ENCODE data around the gene PCGF3. TPM values are rescaled to one million over a fixed set of nuclear protein-coding genes. Genes with fewer than 3 reads are reported as not detected.

PCGF3 gene
- polyA plus RNA-seq, 1 experiment, result 37.2 TPM

DNA sequence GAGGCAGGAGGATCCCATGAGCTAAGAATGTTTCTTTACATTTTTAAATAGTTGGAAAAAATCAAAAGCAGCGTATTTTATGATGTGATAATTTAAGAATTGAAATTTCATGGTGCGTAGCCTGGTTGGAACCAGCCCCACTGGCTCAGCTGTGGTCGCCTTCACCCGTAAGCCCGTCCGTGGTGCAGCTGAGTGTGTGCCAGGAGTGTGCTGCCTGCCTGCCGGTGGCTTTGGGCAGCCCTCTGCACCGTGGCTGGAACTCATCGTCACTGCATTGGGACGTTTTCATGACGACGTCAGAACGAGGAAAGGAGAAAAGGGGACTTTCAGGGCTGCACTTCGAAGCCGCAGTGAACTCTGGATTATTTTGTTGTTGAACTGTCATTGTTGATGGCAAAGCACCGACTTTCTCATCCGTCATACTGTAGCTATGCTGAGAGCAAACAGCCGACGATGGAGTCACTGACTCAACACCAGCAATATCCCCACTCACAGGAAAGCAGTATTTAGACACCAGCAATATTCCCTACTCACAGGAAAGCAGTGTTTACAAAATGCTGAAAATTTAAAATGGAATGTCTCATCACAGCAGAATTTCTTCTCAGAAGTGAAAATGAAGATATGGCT is 35.1 kb downstream of the PCGF3 start:
- Histone ChIP-seq H3K9me3 (ENCODE audit: control insufficient read depth, insufficient read depth, low read length) (no peaks in the 10 kb centered on the region; the same call in 1 of the 2 replicates), H3K27ac (ENCODE audit: low read depth, low read length) (peak overlapping the region; percentile 47), H3K4me3 (ENCODE audit: low read depth, low read length) (no peak overlapping the region), H3K27me3 (ENCODE audit: control insufficient read depth, insufficient read depth, low read length) (no peaks in the 10 kb centered on the region)
- CTCF ChIA-PET, result interaction anchor here (0.7 to 3.3 kb wide), 6 partner anchors 12 to 605 kb away, joined by 3 to 28 read pairs (median 4); partner anchors contain the start of gene IDUA
- TF ChIP-seq, protein P1, sequence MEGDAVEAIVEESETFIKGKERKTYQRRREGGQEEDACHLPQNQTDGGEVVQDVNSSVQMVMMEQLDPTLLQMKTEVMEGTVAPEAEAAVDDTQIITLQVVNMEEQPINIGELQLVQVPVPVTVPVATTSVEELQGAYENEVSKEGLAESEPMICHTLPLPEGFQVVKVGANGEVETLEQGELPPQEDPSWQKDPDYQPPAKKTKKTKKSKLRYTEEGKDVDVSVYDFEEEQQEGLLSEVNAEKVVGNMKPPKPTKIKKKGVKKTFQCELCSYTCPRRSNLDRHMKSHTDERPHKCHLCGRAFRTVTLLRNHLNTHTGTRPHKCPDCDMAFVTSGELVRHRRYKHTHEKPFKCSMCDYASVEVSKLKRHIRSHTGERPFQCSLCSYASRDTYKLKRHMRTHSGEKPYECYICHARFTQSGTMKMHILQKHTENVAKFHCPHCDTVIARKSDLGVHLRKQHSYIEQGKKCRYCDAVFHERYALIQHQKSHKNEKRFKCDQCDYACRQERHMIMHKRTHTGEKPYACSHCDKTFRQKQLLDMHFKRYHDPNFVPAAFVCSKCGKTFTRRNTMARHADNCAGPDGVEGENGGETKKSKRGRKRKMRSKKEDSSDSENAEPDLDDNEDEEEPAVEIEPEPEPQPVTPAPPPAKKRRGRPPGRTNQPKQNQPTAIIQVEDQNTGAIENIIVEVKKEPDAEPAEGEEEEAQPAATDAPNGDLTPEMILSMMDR (IDR thresholded peaks at IDR 0.05; ENCODE audit: low read depth, low read length), result no peak
- DNase-seq (ENCODE audit: low read depth, low spot score), result peak; percentile 30
- POLR2A ChIA-PET, result no interaction called here

DNA sequence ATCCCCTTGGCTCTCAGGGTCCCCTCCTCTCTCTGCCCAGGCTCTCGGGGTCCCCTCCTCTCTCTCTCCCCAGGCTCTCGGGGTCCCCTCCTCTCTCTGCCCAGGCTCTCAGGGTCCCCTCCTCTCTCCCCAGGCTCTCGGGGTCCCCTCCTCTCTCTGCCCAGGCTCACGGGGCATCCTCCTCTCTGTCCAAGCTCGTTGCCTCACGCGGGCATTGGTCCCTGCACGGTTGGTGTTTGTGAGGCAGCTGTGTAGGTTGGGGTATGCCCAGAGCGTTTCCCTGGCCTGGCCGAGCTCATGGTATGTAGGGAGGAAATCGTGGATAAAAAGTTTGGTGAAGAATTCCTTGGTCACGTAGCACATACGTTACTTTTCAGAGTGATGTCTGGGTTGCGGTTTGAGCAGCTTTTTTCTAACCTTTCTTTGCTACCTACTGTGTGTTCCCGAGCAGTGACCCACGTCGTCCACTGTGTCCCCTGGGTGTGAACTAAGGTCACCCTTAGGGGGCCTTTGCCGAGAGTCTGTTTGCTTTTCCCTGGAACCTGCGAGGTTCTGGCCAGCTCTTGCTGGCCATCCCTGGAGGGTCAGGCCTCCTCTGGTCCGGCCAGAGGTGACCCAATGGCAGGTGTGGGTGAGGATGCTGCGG is 36.6 kb downstream of the PCGF3 start:
- Histone ChIP-seq H3K4me3 (ENCODE audit: low read depth, low read length) (no peak overlapping the region), H3K9me3 (ENCODE audit: control insufficient read depth, insufficient read depth, low read length) (no peaks in the 10 kb centered on the region; the same call in 1 of the 2 replicates), H3K27me3 (ENCODE audit: control insufficient read depth, insufficient read depth, low read length) (no peaks in the 10 kb centered on the region), H3K27ac (ENCODE audit: low read depth, low read length) (no peak overlapping the region)
- no peak for DNase-seq (ENCODE audit: low read depth, low spot score)
- TF ChIP-seq, protein P1 (IDR thresholded peaks at IDR 0.05; ENCODE audit: low read depth, low read length), result no peak
- POLR2A ChIA-PET, result interaction anchor here (0.7 kb wide), 2 partner anchors 11 to 24 kb away, joined by 3 read pairs; no protein-coding TSS in a partner anchor
- CTCF ChIA-PET, result interaction anchor here (0.6 to 3.3 kb wide), 20 partner anchors 9 to 245 kb away, joined by 3 to 28 read pairs (median 5); partner anchors contain the start of gene IDUA

DNA sequence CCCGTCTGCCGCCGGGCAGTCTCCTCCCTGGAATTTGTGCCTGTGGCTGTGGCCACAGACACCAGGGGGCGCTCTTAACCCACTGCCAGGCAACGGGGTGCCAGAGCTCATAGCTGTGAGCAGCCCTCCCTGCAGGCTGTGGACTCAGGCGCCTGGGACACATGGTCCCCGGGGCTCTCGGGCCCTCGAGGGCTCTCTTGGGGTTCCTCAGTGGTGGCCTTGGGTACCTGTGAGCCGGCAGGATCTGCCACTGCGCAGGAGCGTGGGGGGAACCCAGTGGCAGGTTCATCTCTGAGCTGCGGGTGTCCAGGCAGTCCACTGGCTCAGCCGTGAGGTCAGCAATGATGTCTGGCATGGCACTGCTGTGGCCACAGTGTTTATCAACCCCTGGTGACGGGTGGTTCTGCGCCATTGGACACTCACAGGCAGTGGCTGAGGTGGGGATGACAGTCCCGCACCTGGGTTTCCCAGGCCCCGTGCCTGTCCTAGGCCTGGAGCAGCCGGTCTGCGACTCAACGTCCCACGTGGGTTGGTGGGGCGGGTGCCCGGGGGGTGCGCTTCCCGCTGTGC is 37.2 kb downstream of the PCGF3 start:
- TF ChIP-seq, protein P1 (IDR thresholded peaks at IDR 0.05; ENCODE audit: low read depth, low read length), result peak; percentile 84
- H3K27ac ChIP-seq (ENCODE audit: low read depth, low read length), result no peak overlapping the region
- H3K4me3 ChIP-seq (ENCODE audit: low read depth, low read length), result no peak overlapping the region
- no peaks in the 10 kb centered on the region; the same call in 1 of the 2 replicates for H3K9me3 ChIP-seq (ENCODE audit: control insufficient read depth, insufficient read depth, low read length)
- no peak for DNase-seq (ENCODE audit: low read depth, low spot score)
- ChIA-PET POLR2A (no interaction called here), CTCF (interaction anchor here (0.6 to 3.3 kb wide), 16 partner anchors 10 to 244 kb away, joined by 3 to 28 read pairs (median 5); partner anchors contain the start of gene IDUA)
- H3K27me3 ChIP-seq (ENCODE audit: control insufficient read depth, insufficient read depth, low read length), result no peaks in the 10 kb centered on the region

DNA sequence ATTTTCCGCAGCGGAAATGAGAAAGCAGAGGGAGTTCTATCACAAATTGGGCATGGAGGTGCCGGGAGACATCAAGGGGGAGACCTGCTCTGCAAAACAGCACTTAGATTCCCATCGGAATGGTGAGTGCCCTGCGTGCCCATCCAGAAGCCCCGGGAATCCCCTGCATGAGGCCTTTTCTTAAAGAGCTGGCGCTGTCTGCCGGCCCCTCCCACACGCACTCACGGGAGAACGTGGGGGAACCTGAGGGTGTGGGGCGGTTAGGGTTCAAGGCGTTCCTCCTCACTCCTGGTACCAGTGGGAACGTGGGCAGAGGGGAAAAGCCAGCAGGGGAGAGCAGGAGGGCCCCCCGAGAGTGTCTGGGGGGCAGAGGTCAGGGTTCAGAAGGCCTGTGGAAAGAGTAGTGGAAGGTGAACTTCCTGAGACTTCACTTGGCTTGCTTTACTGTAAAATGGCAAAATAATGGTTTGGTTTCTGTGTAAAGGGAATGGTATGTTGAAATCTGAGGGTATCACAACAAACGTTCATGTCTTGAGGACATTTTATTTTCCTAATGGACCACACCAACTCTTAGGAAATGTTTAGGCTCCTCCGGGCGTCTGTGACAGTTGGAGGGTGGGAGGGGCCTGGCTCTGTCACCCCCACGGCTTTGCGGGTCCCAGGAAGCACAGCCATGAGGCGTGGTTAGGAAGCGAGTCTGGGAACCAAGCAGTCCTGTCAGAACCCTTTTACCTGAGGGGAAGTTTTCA is 38.0 kb downstream of the PCGF3 start:
- no peaks in the 10 kb centered on the region for H3K27me3 ChIP-seq (ENCODE audit: control insufficient read depth, insufficient read depth, low read length)
- H3K27ac ChIP-seq (ENCODE audit: low read depth, low read length), result no peak overlapping the region
- DNase-seq (ENCODE audit: low read depth, low spot score), result no peak
- TF ChIP-seq, protein P1 (IDR thresholded peaks at IDR 0.05; ENCODE audit: low read depth, low read length), result no peak
- ChIA-PET CTCF (interaction anchor here (0.8 to 3.3 kb wide), 2 partner anchors 10 to 21 kb away, joined by 4 to 28 read pairs; no protein-coding TSS in a partner anchor), POLR2A (no interaction called here)
- no peak overlapping the region for H3K4me3 ChIP-seq (ENCODE audit: low read depth, low read length)
- H3K9me3 ChIP-seq (ENCODE audit: control insufficient read depth, insufficient read depth, low read length), result no peaks in the 10 kb centered on the region; the same call in 1 of the 2 replicates

Measured in AG04450 (cell line).